Left cardiac atrium (tissue), 4 donors: ENCODE measurements around the gene EPB41L2. TPM values are rescaled to one million over a fixed set of nuclear protein-coding genes. Genes with fewer than 3 reads are reported as not detected.
A peak's percentile ranks its signal among the peaks of the same experiment; 100 is the strongest.

Experiments
- ATAC-seq, 2 donors: fragments of 200-7000 bp; cut with Tn5 transposase; one replicate each; pipeline ENCODE4 v1.9.1; 2020; ENCODE audit warnings: mild to moderate bottlenecking in 2 of 2, moderate library complexity in 2 of 2
- DNase-seq: peaks from one replicate; pipeline ENCODE4 v3.0.0-alpha.2; 2020
- intact Hi-C, 2 donors: fragments of 100-400 bp; cut with DNase I; formaldehyde crosslinking; loops; one replicate each; pipeline versions ENCODE4 v1.14.1 to v1.15.1; 2022 to 2023
- total RNA-seq, 2 donors: library from RNA; stranded (reverse); fragmentation: NEBNext Ultra II Directional; extraction: Animal tissue kit (Norgen Biotek cat#: 25700); gene quantifications; one replicate each; pipeline ENCODE4 v1.2.1, GENCODE V29; 2021
- donor health status: DM: no; HTN: yes; CAD: no.
- donor health status: DM: no; HTN: yes; CAD: no; lungs with severe emphysema.
- donor health status: DM: yes; HTN: yes; CAD: no.
- donor health status: Dilated cardiomyopathy.

The EPB41L2 gene
- total RNA-seq, 2 donors from 2014 or later = 83.3 to 130 TPM

DNA sequence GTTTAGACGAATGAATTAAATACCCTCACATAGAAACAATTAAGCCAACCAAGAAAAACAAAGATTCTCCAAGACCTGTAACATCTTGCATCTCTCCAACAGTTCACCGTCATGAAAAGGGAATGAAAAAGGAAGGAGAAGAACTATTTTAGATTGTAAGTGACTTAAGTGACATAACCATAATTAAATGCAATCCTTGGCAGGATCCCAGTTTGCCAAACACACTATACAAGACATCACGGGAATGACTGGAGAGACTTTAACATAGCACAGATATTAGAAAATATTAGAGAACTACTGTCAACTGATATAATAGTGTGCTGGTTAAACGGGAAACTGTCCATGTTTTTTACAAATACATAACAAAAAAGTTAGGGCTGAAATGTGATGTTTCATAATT lies 22.2 kb downstream of the EPB41L2 start:
- no peak for ATAC-seq
- intact Hi-C loops = no loop called here

DNA sequence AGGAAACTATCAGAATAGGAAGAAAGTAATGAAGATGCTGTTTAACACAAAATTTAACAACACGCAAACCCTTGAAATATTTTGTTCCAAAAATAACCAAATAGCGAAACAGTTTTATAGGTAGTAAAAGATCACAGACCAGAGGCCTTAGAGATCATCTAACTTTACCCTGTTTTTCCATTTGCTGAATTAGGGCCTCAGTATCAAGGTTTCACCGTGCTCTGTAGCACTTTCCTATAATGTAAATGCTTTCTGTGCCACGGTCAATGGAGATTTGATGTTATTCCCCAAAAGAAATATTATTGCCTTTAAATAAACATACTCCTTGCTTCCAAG lies 23.7 kb downstream of the EPB41L2 start:
- intact Hi-C loops = no loop called here
- ATAC-seq = no peak
- no peak for DNase-seq

More for the DNA sequence above, 22.2 kb downstream of the EPB41L2 start:
- no peak for DNase-seq

DNA sequence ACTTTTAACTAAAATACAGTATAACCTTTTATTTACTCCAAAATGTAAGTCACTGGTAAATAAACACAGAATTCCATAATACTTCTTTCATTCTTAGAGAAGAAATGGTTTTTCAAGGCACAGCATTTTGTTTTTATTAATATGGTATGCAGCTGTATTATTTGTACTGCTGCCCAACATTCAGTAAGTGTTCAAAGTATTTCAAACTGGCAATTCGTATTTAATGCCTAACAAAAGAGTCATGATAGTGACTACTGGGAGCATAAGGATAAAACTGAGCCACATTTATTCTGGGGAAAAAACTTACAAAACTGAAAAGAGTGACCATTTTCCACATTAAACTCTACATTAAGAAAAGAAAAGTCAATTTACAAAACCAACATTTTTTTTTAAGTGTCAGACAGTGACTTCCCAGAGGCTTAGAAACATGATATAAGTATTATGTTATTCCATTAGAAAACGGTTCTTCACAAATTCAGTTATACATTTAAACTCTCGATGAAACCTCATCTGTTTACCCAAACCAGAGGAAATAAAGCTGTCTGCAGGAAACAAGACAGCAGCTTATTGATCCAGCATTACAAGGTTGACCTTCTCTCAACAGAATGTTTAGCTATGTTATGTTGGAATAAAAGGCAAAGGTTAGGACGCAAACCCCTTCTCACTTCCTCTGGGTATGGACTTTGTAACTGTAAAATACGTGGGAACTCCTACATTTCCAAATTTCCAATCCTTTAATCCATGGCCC lies 24.3 kb downstream of the EPB41L2 start:
- ATAC-seq (no peak), DNase-seq (no peak)
- intact Hi-C loops = no loop called here

DNA sequence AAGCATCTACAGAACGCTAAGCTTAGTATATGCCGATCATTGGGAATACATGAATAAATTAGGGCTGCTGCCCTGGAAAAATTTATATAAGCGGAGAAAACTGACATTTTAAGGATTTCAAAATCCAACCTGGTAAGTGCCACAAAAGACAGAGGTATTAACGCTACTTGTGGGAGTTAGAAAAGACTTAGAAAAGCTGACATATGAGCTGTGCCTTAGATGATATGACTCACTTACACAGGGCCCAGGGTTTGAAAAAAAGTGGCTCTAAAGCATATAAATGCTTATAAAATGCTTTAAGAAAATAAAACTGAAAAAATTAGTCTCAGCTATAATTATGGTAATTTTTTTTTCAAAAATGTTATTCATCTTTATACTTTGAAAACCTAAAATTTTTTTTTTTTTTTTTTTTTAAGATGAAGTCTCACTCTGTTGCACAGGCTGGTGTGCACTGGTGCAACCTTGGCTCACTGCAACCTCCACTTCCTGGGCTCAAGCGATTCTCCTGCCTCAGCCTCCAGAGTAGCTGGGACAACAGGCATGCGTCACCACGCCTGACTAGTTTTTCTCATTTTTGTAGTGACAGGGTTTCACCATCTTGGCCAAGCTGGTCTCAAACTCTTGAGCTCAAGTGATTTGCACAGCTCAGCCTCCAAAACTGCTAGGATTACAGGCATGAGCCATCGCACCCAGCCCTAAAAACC lies 25.7 kb downstream of the EPB41L2 start:
- intact Hi-C loops = no loop called here
- DNase-seq (no peak), ATAC-seq (no peak)

DNA sequence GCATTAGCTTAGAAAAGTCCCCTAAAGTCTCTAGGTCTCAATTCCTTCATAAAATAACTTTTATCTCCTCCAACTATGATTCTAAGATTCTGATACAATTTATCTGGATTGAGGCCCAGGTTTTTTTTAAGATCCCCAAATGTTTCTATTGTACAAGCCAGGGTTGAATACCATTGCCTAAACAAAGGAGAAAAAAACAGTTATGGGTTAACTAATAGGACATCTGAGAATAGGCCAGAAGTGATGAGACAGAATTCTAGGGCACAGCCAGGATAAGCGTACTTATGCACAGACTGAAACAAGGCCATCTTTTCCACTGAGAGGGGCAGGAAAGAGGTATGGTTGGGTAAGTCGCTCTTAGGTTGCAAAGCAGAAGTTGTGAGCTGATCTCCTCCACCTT lies 26.4 kb downstream of the EPB41L2 start:
- intact Hi-C loops = no loop called here
- ATAC-seq (no peak), DNase-seq (no peak)

DNA sequence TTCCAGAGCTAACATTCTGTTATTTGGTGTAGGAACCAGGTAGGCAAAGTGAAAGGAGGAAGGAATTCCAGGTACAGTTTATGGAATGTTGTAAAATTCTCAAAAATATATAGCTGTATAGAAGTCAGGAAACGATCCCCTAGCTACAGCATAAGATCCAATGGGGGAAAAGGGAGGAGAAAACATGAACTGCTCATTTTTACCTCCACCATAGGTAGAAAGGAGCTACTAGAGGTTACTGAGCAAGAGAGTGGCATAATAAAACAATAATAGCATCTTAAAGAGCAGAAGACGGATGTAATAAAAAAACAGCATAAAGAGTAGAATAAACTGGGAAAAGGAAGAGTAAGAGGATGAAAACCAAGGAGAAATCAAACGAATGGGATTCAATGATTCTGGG lies 26.9 kb downstream of the EPB41L2 start:
- no peak for DNase-seq
- intact Hi-C loops = no loop called here
- ATAC-seq = no peak

DNA sequence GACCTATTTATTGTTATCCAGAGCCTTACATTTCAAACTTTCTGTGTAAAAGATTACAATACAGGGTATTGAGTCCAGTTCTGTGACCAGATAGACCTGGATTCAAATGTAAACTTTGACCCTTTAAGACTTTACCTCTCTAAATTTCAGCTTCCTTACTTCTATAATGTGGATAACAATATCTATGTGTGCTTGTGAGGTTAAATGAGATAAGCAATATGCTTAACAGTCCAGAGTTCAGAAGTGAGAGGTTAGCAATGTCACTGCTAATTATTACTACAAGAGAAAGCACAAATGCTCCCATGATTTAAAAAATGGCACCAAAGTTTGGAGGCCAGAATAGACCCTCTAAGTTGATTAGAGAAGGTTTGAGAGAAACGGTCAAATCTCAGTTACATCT lies 27.5 kb downstream of the EPB41L2 start:
- ATAC-seq = no peak
- intact Hi-C loops = no loop called here

DNA sequence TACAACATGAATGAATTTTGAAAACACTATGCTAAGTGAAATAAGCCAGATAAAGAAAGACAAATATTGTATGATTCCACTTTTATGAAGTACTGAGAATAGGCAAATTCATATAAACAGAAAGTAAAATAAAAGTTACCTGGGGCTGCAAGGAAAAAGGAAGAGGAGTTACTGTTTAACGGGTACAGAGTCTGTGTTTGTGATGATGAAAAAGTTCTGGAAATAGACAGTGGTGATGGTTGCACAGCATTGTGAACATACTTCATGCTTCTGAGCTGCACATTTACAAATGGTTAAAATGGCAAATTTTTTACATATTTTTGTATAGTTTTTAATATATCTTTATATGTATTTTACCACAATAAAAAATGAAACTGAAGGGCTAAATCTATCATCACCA lies 29.4 kb downstream of the EPB41L2 start:
- ATAC-seq (no peak), DNase-seq (no peak)
- intact Hi-C loops = no loop called here

More for the DNA sequence above, 27.5 kb downstream of the EPB41L2 start:
- no peak for DNase-seq

DNA sequence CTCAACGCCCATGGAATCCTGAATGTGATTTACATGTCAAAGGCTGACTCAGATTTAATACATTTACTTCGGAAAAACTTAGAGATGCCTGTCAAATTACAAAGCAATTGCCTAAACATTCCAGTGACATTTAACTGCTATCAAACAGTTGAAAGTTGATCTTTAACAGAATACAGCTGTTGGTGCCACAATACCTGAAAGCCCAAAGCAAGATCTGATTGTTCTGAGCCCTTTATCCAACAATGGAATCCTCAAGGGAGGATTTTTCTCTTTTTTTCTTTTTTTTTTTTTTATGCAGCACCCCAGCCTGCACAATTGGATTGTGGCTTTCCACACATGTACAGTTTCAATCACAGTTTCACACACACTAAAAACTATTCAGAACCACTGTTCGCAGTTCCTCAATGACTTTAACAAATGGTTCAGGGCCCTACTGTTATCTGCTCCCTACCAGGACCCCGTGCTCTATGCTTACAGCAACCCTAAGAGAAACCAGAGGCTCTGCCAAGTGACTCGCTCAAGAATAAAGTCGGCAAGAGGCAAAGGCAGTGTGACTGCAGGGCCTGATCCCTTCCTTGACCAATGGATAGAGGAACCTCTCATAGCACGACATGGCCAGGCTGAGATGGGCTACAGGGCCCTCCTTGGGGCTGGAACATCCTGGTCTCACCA lies 33.3 kb downstream of the EPB41L2 start:
- ATAC-seq (peak; percentile 71), DNase-seq (no peak)
- intact Hi-C loops = no loop called here

DNA sequence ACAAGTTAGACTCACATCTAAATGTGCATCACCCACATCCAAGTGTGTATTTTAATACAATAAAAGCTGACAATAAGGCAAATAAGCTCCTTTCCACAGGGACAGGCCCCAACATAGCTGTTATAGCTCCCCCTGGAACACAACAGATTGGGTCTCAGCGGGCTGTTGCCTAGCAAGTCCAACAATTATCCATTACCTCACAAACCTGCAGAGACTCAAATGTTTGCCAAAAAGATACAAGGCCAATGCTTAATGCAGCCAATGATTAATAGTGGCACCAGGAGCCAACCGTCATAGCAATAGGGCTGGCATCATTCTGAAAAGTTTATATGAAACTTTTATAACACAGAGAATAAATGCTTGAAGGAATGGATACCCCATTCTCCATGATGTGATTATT lies 35.7 kb downstream of the EPB41L2 start:
- no peak for ATAC-seq
- intact Hi-C loops = no loop called here
- DNase-seq = no peak

DNA sequence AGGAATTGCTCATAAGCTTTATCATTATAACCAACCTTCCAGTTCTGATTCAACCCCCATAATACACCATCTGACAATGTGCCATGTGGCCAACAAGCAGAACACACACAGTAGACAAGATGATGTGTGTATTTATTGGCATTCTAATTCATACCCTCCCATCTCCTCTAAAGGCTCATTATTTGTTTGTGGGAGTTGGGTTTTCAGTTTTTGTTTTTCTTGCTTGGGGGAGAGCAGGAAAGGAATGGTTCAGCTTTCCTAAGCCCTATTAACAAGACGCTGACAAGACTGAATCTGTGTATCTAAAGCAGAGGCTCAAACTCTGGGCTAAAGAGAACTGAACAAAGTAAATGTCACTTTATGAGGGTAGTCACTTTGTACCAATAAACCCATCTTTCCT lies 36.8 kb downstream of the EPB41L2 start:
- intact Hi-C loops = no loop called here
- ATAC-seq (no peak), DNase-seq (no peak)

DNA sequence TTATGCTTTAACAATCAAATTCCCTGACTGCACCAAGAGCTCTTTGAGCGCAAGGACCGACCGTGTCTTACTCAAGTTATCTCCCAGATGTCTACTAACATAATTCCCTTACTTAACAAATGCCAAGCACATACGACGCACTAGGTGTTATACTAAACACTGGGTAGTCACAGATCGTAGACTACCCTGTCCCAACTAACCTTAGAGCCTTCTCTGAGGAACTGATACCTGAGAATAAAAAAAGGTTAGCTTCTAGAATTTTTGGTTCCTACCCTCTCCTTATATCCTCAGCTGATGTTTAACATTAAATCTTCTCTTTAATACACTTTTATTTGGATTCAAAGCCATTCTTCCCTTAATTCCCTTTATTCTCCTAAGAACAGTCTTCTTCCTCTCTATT lies 38.5 kb downstream of the EPB41L2 start:
- no peak for ATAC-seq
- intact Hi-C loops = no loop called here

DNA sequence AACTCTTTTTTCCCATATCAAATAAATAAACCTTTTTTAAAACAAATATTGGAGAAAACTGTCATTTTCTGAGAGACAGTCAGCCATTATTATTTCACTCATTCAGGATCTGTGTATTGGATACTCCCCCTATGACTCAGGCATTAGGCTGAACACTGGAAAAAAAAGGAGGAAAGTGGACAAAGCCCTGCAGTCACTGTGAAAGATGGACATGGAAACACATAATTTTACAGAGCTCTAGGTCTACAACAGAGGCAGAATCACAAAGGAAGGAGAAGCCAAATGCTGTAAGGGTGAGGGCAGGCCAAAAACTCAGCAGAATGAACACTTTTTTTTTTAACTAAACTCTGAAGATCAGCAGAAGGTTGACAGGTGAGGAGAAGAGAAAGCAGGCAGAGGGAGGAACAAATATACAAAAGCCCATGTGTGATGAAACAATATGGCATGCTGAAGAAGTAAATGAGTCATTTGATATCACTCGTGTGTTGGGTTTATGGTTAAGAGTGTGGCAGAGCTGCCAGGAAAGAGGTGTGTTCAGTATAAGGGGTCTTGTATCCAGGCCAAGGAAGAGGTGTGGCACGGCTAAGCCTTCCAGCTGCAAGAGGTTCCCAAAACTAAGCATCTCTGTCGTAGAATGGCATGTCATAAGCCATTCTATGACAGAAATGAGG lies 39.1 kb downstream of the EPB41L2 start:
- DNase-seq = no peak
- intact Hi-C loops = no loop called here
- ATAC-seq = peak in 1 of 2 donors; percentile 85

More for the DNA sequence above, 38.5 kb downstream of the EPB41L2 start:
- DNase-seq = no peak

DNA sequence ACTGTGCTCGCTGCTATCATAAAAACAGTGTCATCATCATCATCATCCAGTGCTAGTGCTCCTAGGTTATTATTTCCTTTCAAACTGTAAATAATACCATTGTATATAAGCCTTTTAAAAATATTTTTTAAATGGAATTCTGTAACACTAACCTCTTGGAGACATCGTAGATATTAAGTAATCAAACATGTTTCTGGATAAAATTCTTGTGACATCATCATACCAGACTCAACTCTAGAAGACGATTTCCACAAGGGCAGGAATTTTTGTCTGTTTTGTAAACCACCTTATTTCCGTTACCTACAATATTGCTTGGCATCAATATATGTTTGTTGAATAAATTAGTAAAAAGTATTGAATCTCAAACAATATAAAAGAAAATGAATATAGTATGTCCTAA lies 40.4 kb downstream of the EPB41L2 start:
- no peak for ATAC-seq
- intact Hi-C loops = no loop called here

DNA sequence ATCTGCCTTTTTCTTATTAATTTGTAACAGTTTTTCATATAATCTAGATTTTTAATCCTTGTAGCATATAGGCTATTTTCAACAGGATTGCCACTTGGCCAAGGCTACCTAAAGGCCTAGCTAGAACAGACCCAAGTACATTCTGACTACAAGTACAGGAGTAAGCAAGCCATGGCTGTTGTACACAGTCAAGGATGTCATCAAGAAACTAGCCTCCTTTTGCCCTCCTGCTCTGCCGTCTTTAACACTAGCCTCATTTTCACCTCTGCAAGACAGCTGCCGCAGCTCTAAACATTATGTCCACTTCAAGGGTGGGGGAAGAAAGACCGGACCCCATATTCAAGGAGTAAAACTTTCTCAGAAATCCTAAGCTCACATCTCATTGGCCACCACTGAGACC lies 45.1 kb downstream of the EPB41L2 start:
- no peak for ATAC-seq
- intact Hi-C loops = no loop called here

More for the DNA sequence above, 40.4 kb downstream of the EPB41L2 start:
- no peak for DNase-seq

DNA sequence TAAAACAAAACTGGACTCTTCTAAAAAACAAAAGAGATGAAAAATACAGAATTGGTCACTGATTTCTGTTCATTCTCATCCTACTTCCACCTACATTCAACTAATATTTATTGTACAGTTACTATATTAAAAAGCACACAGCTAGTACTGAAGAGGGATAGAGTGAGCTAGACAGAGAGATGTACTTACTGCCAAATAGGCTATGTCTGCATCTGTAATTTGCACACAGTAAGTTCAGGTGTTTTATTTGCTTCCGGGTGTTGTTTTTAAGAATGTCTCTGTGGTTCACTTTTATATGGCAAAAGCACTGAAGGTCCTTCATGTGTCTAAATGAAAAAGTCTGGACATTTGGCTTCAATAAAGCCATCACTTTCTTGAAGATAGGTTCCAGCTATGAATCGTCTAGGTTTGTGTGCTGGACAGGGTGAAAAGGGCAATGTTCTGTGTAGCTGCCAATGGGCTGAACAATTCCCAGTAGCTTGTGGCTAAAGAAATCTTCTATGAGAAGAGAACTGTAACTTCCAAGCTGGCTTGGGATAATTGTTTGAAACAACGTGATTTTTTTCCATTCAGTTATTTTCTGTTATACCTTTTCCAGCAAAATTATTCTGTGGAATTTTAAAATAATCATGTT lies 47.3 kb downstream of the EPB41L2 start:
- no peak for DNase-seq
- intact Hi-C loops = no loop called here
- ATAC-seq = peak; percentile 62 to 81

More for the DNA sequence above, 45.1 kb downstream of the EPB41L2 start:
- DNase-seq = no peak

DNA sequence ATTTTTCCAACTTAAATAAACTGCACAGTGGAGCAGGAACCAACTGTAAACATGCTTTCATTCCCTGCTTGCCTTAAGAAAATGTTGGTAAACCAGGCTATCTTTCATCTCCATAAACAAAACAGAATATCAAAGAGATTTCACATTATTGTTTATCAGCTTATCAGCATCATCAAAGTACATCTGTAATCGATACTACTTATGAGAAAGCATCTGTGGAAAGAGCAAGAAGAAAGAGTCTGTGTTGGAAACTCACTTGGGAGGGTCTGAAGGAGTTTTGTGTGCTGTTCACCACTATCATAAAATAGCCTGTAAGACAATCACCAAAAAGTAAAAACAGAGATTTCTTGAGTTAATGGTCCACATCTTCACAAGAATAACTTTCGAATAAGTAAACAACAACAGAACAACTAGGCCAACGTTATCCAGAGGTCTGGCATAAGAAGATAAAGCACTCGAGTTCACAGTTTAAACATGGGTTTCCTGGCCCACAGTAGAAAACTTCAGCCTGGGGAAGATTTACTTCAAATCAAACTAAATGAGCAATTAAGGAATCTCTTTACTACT lies 47.9 kb downstream of the EPB41L2 start:
- DNase-seq = no peak
- intact Hi-C loops = no loop called here
- ATAC-seq = no peak

DNA sequence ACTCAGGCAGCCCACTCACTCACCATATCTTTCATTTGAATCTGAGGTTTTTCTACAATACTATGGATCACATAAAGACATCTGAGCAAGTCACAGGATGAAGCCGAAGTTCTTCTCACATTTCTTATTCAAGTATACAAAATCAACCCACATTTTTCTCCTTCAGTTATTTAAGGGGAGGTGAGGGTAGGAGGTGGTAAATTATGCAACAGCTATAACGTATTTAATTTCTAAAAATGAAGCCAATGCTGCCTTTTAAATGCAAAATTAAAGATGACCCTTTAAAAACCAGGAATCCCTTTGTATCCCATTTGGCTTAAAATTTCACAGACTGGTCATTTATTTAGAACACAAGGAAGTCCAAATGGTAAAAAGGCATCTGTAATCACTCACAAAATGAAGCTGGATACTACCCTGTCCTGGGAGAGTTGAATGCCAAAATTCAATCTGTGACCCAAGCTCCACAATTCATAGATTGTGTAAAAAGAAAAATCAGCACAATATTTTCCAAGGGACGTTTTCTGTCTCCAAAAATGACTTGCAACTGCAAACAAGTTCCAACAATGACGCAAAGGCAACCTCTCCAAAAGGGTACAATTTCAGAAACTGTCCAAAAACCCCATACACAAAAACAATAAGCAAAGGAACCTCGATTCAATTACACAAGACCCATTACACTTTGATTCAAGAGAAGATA lies 48.8 kb downstream of the EPB41L2 start:
- ATAC-seq = peak; percentile 76 to 81
- DNase-seq = no peak
- intact Hi-C loops = no loop called here

DNA sequence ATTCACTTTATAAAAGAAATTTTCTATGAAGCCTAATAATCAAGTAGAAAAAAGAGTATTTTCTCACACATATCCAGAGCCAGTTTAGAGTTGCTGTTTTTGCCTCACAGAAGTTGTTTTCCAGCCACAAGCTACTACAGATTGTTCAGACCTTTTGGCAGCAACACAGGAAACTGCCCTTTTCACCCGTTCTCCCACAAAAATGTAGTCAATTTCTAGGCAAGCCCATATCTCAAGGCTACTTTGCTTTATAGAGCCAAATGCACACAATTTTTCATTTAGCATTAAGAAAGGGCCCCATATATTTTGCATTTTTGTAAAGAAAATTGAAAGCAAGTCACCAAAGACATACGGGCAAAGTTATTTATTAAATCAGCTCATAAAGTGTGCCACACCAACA lies 49.5 kb downstream of the EPB41L2 start:
- ATAC-seq = peak; percentile 64 to 77
- no peak for DNase-seq
- intact Hi-C loops = no loop called here
